ENCODE data around the gene ATP5MK. TPM values are rescaled to one million over a fixed set of nuclear protein-coding genes. Genes with fewer than 3 reads are reported as not detected.

Gene ATP5MK
- total RNA-seq, result 100 to 1,000 TPM in 1 of 2 donors, 10 to 100 TPM in 1; 38.6 to 212 TPM
- polyA plus RNA-seq, result 1,000 to 10,000 TPM in 1 of 2 donors, 100 to 1,000 TPM in 1; 403 to 1,220 TPM
- long read RNA-seq, donor 1, transcript ATP5MD-201 (4 exons, 364 nt), result major isoform, 193 of 220 reads
- long read RNA-seq, donor 1, partial matches to known transcripts, result 24 of 220 reads
- long read RNA-seq, donor 1, other reads (novel, unspliced or antisense), result 0 of 220 reads
- long read RNA-seq, donor 2, transcript ATP5MD-201 (4 exons, 364 nt), result major isoform, 101 of 122 reads
- long read RNA-seq, donor 2, partial matches to known transcripts, result 15 of 122 reads
- long read RNA-seq, donor 2, other reads (novel, unspliced or antisense), result 0 of 122 reads
- long read RNA-seq, donor 3, transcript ATP5MD-201 (4 exons, 364 nt), result major isoform, 98 of 109 reads
- long read RNA-seq, donor 3, partial matches to known transcripts, result 8 of 109 reads
- long read RNA-seq, donor 3, other reads (novel, unspliced or antisense), result 0 of 109 reads
- long read RNA-seq, donor 4, transcript ATP5MD-201 (4 exons, 364 nt), result major isoform, 90 of 115 reads
- long read RNA-seq, donor 4, partial matches to known transcripts, result 19 of 115 reads
- long read RNA-seq, donor 4, other reads (novel, unspliced or antisense), result 0 of 115 reads
- long read RNA-seq, donor 5, transcript ATP5MD-201 (4 exons, 364 nt), result major isoform, 193 of 223 reads
- long read RNA-seq, donor 5, transcript ATP5MD-204 (5 exons, 626 nt), result minor isoform, 5 of 223 reads
- long read RNA-seq, donor 5, partial matches to known transcripts, result 25 of 223 reads
- long read RNA-seq, donor 5, other reads (novel, unspliced or antisense), result 0 of 223 reads

GRCh38 chr10:103396067-103396788 lies at the start of gene ATP5MK, which contains the start of gene PDCD11:
TSS of gene ATP5MK (minus strand) at chr10:103396475. CDS start at chr10:103392457, 4,018 bp downstream.
TSS of gene PDCD11 (plus strand) at chr10:103396626. CDS start at chr10:103398427, 1,801 bp downstream.
- H3K9ac ChIP-seq (ENCODE audit: insufficient read depth in 1 of 2, low read length in 2 of 2), result peak within 1 kb of the TSS; percentile 84 to 92
- H3K27ac ChIP-seq (ENCODE audit: low read depth in 1 of 2, low read length in 1 of 2), result peak within 1 kb of the TSS; percentile 86 to 95
- H3K9me3 ChIP-seq (ENCODE audit: control insufficient read depth in 4 of 4, insufficient read depth in 3 of 4, low read length in 3 of 4), result no peaks in the 10 kb centered on the region
- no peaks in the 10 kb centered on the region for H3K27me3 ChIP-seq (ENCODE audit: control insufficient read depth in 3 of 3, insufficient read depth in 3 of 3, low read length in 2 of 3)
- WGBS, 2 donors, result 1% methylated on average over 56 of the region's 56 CpGs
- H3K4me3 ChIP-seq, result peak within 1 kb of the TSS; percentile 87
- ATAC-seq (ENCODE audit: insufficient read depth, low FRiP score) (peak; percentile 99), DNase-seq (peak; percentile 98 to 99 (median 98))
- H3K36me3 ChIP-seq (ENCODE audit: control insufficient read depth in 4 of 4, insufficient read depth in 4 of 4, low read length in 4 of 4), result peaks cover 11 to 33% (median 14%) of the 10 kb centered on the region in 4 donors
- TF ChIP-seq CTCF (IDR thresholded peaks at IDR 0.05; ENCODE audit: control extremely low read depth, extremely low read depth), result no peak
- H3K4me1 ChIP-seq (ENCODE audit: control insufficient read depth in 5 of 5, insufficient read depth in 5 of 5, low read length in 5 of 5), result peaks cover 7 to 21% (median 15%) of the 10 kb centered on the region in 5 donors

- Histone ChIP-seq H3K9ac (ENCODE audit: insufficient read depth in 1 of 2, low read length in 2 of 2) (no peak overlapping the region), H3K36me3 (ENCODE audit: control insufficient read depth in 4 of 4, insufficient read depth in 4 of 4, low read length in 4 of 4) (peaks cover 0 to 67% (median 37%) of the 10 kb centered on the region in 4 donors)
- DNase-seq, result no peak
These were observed 49.1 kb upstream of the ATP5MK start for GRCh38 chr10:103445366-103445765.

GRCh38 chr10:103444478-103444877 lies 48.2 kb upstream of the ATP5MK start:
- 72 to 91% methylated on average over 10 of the region's 10 CpGs for WGBS, 2 donors
- ATAC-seq (ENCODE audit: insufficient read depth, low FRiP score) (no peak), DNase-seq (no peak)
- no peak overlapping the region for H3K9ac ChIP-seq (ENCODE audit: insufficient read depth in 1 of 2, low read length in 2 of 2)
- H3K4me1 ChIP-seq (ENCODE audit: control insufficient read depth in 5 of 5, insufficient read depth in 5 of 5, low read length in 5 of 5), result peaks cover 0 to 25% (median 0%) of the 10 kb centered on the region in 5 donors
- H3K27ac ChIP-seq (ENCODE audit: low read depth in 1 of 2, low read length in 1 of 2), result no peak overlapping the region
- H3K4me3 ChIP-seq, result no peak overlapping the region
- TF ChIP-seq CTCF (IDR thresholded peaks at IDR 0.05; ENCODE audit: control extremely low read depth, extremely low read depth), result no peak
- peaks cover 6 to 70% (median 37%) of the 10 kb centered on the region in 4 donors for H3K36me3 ChIP-seq (ENCODE audit: control insufficient read depth in 4 of 4, insufficient read depth in 4 of 4, low read length in 4 of 4)
- no peaks in the 10 kb centered on the region for H3K9me3 ChIP-seq (ENCODE audit: control insufficient read depth in 4 of 4, insufficient read depth in 3 of 4, low read length in 3 of 4)
- no peaks in the 10 kb centered on the region for H3K27me3 ChIP-seq (ENCODE audit: control insufficient read depth in 3 of 3, insufficient read depth in 3 of 3, low read length in 2 of 3)

More at GRCh38 chr10:103445366-103445765, 49.1 kb upstream of the ATP5MK start:
- peak overlapping the region; percentile 9 to 26 for H3K27ac ChIP-seq (ENCODE audit: low read depth in 1 of 2, low read length in 1 of 2)
- no peak overlapping the region for H3K4me3 ChIP-seq
- no peak for TF ChIP-seq CTCF (IDR thresholded peaks at IDR 0.05; ENCODE audit: control extremely low read depth, extremely low read depth)
- no peak for ATAC-seq (ENCODE audit: insufficient read depth, low FRiP score)
- peaks cover 0 to 31% (median 0%) of the 10 kb centered on the region in 5 donors for H3K4me1 ChIP-seq (ENCODE audit: control insufficient read depth in 5 of 5, insufficient read depth in 5 of 5, low read length in 5 of 5)
- no peaks in the 10 kb centered on the region for H3K27me3 ChIP-seq (ENCODE audit: control insufficient read depth in 3 of 3, insufficient read depth in 3 of 3, low read length in 2 of 3)
- WGBS, 2 donors, result 88 to 95% methylated on average over 9 of the region's 9 CpGs
- H3K9me3 ChIP-seq (ENCODE audit: control insufficient read depth in 4 of 4, insufficient read depth in 3 of 4, low read length in 3 of 4), result no peaks in the 10 kb centered on the region

Measured in lung (tissue), 16 donors.